Endometrial microvascular endothelial cells (primary cell): ENCODE results near the gene CACNA1E. TPM values are rescaled to one million over a fixed set of nuclear protein-coding genes. Genes with fewer than 3 reads are reported as not detected.

ENCODE experiments used
- in situ Hi-C: cut with HindIII; loops from 2 replicates; pipeline ENCODE4 v1.10.0; 2017; ENCODE audit warnings: low sequenced_read_pairs, low pct_unique_long_range_greater_than_20kb; ENCODE audit errors: inconsistent ontology term
- total RNA-seq: library from RNA; depleted of rRNA; stranded (reverse); fragments of >200 nt; gene quantifications from one replicate; pipeline ENCODE4 v1.2.3, GENCODE V29; 2015; ENCODE audit errors: inconsistent ontology term

The CACNA1E gene
- not detected for total RNA-seq

DNA sequence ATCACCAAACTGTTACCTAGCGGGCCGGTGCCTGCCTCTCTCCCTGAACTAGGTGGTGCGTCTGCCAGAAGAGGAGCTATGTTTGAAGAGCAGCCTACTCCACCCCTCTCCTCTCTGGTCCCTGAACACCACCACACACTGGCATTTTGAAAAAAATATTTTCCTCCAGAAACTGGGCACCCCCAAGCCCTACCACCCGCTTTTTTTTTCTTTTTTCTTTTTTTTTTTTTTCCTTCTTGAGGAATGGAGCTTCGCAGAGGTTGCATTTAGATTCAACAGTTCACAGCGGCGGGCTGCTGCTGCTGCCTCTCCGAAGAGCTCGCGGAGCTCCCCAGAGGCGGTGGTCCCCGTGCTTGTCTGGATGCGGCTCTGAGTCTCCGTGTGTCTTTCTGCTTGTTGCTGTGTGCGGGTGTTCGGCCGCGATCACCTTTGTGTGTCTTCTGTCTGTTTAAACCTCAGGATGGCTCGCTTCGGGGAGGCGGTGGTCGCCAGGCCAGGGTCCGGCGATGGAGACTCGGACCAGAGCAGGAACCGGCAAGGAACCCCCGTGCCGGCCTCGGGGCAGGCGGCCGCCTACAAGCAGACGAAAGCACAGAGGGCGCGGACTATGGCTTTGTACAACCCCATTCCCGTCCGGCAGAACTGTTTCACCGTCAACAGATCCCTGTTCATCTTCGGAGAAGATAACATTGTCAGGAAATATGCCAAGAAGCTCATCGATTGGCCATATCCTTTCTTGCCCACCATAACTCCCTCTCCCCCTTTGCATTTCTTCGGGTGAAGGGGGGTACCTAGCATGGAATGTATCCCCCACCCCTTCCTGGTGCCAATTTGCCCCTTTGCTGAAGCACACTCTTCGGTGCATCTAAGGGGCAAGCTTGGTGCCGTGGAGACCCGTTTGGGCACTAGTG lies at the start of gene CACNA1E:
TSS of gene CACNA1E (plus strand) at position 233 of the 911 bp plus-strand sequence. CDS start at position 461, 228 bp downstream.
- in situ Hi-C loops, result no loop called here

- in situ Hi-C loops, result no loop called here
These were observed 49.4 kb upstream of the CACNA1E start for GRCh38 chr1:181433931-181434330.

- in situ Hi-C loops, result no loop called here
These were observed 45.3 kb upstream of the CACNA1E start for GRCh38 chr1:181438013-181438412.

GRCh38 chr1:181440510-181440909 lies 42.8 kb upstream of the CACNA1E start:
- in situ Hi-C loops, result no loop called here

GRCh38 chr1:181442181-181442525 lies 41.2 kb upstream of the CACNA1E start:
- in situ Hi-C loops, result no loop called here

DNA sequence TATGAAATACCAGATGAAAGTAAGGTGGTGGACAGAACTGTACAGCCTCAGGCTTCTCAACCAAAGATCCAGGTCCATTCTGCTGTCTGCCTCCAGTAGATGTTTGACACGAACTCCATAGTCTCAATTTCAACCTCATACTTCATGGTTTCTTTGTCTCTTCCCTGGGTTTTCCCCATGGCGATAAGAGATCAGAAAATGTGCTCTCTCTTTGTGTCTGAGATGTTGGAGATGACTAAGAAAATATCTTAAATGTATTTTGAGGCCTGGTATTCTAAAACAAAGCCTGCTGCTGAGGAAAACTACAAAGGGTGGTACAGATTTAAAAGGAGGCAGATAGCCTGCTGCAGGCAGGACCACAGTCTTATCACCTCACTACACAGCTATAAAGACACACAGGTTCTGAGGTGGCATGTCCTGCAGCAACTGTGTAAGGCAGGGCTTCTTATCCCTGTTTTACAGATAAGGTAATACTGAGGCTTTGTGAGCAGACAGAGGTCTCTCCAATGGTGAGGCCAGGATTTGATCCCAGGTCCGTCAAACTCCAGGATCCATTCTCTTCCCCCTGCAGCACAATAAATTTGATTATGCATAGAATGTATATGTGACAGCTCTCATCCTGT lies 40.0 kb upstream of the CACNA1E start:
- in situ Hi-C loops, result no loop called here

DNA sequence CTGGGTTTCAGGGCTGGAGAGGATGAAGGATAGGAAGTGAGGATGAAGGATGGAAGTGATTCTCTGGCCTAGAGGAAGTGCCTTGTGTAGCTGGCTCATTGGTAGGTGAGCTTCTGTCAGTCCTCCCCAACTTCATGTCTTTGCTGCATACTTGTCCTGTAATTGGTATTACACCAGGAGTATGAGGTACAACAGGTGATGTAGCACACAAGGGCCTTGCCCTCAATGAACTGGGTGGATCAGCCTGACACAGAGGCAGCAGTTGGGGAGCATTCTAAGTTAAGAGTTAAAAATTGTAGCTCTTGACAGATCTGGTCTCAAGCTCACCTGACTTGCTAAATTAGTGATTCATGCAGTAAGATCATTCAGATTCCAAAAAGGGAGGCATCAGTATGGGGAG lies 37.9 kb upstream of the CACNA1E start:
- in situ Hi-C loops, result no loop called here

- in situ Hi-C loops, result no loop called here
These were observed 34.9 kb upstream of the CACNA1E start for GRCh38 chr1:181448461-181448860.

DNA sequence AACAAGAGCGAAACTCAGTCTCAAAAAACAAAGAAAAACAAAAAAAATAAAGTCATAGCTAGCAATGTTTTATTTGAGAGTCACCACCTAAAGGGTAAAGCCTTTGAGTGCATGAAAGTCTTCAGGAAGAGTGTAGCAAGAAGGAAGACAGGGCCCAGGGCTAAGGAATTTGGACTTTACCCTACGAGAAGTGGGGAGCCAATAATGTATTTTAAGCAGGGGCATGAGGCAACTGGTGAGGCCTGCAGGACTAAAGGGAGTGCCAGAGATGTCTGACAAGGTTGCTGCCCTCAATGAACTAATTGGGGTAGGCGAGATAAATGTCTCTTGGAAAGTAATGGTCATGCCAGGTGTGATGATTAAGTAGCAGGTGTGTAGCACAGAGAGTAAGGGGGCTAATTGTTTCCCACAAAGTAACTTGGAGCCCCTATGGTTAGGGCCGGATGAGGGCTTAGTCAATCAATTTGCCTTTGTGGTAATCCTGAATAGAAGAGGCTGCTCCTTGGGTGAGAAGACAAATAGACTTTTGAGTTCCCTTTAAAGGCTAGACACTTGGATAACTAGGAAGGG lies 31.6 kb upstream of the CACNA1E start:
- in situ Hi-C loops, result no loop called here

DNA sequence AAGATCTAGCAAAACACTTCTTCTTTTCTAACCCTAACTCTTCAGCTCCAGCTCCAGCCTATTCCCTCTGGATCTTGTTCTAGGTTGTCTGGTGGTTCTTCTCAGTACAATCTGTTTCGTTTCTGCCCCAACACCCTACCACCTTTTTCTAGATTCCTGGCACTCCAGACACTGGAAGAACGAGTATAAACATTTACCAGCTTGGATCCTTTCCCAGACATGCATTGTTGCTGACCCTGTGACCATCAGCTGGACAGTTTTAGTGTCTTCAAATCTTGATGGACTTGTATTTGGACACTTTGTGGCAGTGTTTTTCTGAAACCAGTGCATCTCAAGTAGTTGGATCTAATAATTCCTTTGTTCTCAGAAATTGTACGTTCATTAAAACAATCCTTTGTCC lies 30.6 kb upstream of the CACNA1E start:
- in situ Hi-C loops, result no loop called here

- in situ Hi-C loops, result no loop called here
These were observed 29.6 kb upstream of the CACNA1E start for GRCh38 chr1:181453541-181454201.

DNA sequence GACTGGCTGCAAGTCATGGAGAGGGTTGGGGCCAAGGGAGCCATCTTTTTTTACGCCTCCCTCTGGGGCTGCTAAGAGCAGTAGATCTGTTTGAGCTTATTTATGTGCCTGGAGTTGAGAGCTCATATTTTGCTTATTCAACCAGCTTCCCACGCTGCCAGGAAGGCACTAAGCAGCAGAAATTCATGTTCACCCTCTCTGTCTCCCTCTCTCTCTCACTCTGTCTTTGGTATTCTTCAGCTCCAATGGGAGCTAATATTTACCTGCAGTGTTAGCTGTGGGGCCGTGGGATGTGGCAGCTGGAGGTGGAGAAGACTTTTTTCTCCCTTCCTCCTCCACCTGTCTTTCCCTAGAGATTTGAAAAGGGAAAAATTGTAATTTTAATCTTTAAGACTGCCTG lies 26.8 kb upstream of the CACNA1E start:
- in situ Hi-C loops, result no loop called here

DNA sequence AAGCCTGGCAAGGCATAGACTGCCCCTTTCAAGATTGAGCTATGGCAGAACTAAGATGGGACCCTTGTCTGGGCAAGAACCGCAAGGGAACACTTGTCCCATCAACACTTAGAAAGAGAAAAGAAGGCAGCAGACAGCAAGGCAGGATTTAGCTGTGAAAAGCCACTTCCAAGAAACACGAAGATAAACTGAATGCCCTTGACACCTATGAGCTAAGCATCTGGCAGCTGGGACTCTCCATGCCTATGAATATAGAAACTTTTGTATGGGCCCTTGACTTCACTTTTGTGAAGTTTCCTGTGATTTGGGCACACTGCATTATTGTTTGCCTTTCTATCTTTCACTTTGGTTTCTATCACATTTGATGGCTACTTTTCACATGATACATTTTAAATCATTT lies 24.9 kb upstream of the CACNA1E start:
- in situ Hi-C loops, result no loop called here

DNA sequence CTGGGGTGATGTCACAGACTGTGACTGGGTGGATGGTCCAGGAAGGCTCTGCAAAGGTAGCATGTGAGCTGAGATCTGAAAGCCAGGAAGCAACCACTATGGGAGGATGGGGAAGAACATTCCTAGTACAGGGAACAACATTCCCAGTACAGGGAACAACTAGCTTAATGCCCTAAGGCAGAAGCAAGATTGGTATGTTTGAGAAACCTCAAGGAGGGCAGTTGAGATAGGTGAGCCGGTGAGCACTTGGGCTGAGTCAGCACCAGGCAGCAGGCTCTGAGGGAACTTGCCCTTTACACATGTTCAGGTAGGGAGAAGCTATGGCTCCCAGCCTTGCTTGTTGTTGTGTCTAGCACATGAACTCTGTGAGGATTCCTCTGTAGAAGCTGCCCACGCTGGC lies 24.2 kb upstream of the CACNA1E start:
- in situ Hi-C loops, result no loop called here

DNA sequence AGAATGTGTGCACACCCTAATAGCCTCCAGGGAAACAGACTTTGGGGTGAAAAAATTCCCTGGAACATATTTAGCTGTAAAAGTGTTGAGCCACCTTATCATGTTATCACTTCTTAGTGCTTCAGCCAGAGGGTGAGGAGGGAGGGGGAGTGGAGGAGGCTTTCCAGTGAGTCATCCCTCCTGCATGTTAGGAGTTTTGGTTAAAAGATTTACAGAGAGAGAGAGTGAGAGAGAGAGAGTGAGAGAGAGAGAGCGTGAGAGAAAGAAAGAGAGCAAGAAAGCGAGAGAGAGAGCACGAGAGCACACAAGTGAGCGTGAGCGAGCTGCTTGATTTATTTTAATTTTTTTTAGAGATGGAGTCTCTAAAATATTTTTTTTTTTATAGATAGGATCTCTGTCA lies 13.5 kb upstream of the CACNA1E start:
- in situ Hi-C loops, result no loop called here

GRCh38 chr1:181475580-181475979 lies 7.7 kb upstream of the CACNA1E start:
- in situ Hi-C loops, result no loop called here

DNA sequence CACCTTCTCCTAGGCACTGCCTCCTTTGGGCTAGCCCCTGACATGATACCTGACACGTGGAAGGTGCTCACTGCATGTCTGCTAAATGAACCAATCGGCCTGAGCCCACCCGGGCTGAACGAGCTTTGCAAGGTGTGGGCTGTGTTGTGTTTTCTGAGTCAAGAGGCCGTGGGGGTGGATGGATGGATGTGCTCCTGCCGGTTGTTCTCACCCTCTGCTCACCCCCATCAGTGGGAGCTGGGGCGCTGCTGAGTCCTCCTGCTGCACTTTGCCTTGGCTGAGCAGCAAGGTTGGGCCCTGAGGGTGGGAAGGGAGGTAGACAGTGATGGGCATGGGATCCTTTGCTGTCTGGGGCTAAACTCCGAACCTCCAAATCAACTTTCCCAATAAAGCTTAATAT lies 6.7 kb upstream of the CACNA1E start:
- in situ Hi-C loops, result no loop called here

GRCh38 chr1:181478306-181478705 lies 5.0 kb upstream of the CACNA1E start:
- in situ Hi-C loops, result no loop called here

- in situ Hi-C loops, result no loop called here
These were observed 4.1 kb upstream of the CACNA1E start for GRCh38 chr1:181479137-181479745.
